PC-3 (cell line): ENCODE results near the gene TENT4B. TPM values are rescaled to one million over a fixed set of nuclear protein-coding genes. Genes with fewer than 3 reads are reported as not detected.

Source experiments
- ATAC-seq: fragments of 200-7000 bp; cut with Tn5 transposase; 2 replicates; pipeline ENCODE4 v1.9.1; 2020; ENCODE audit warnings: mild to moderate bottlenecking, moderate library complexity
- BruUV-seq: library from RNA; stranded (reverse); fragments of 400-500 nt; replicated peaks from 2 replicates; lab custom pipeline; 2021; lab: Mats Ljungman, UMichigan
- CTCF ChIA-PET: fragments of 300-600 bp; sonication (Branson Sonifier 250); formaldehyde crosslinking; loops from one replicate; lab custom pipeline; 2022; ENCODE audit warnings: antibody characterized with exemption; lab: Charles Lee
- POLR2A ChIA-PET: fragments of 300-600 bp; sonication (Branson Sonifier 250); formaldehyde crosslinking; loops from one replicate; lab custom pipeline; 2022; ENCODE audit warnings: antibody characterized with exemption; ENCODE audit not compliant: unreplicated experiment; lab: Charles Lee
- DNase-seq: peaks from one replicate; pipeline ENCODE4 v3.0.0-alpha.2; 2015
- H2AFZ ChIP-seq: fragments of 300-600 bp; sonication (generic); 2 replicates; pipeline ENCODE4 v1.6.0; 2016; ENCODE audit warnings: antibody characterized with exemption, low read length
- H3F3A ChIP-seq: fragments of 300-600 bp; sonication (generic); one replicate; pipeline ENCODE4 v1.6.0; 2017; ENCODE audit warnings: antibody characterized with exemption, low read length, control low read depth, mild to moderate bottlenecking; ENCODE audit not compliant: unreplicated experiment
- H3K27ac ChIP-seq: fragments of 300-600 bp; sonication (generic); 2 replicates; pipeline ENCODE4 v1.5.1; 2016; ENCODE audit warnings: mild to moderate bottlenecking, low read length
- H3K27me3 ChIP-seq: fragments of 300-600 bp; sonication (generic); 2 replicates; pipeline ENCODE4 v1.6.1; 2016; ENCODE audit warnings: low read length, mixed read lengths
- H3K36me3 ChIP-seq: fragments of 300-600 bp; sonication (generic); 2 replicates; pipeline ENCODE4 v1.6.1; 2016; ENCODE audit warnings: low read depth, mixed run types, low read length, mixed read lengths
- H3K4me1 ChIP-seq: fragments of 300-600 bp; sonication (generic); 2 replicates; pipeline ENCODE4 v1.5.1; 2016; ENCODE audit warnings: low read length; ENCODE audit not compliant: insufficient read depth
- H3K4me2 ChIP-seq: fragments of 300-600 bp; sonication (generic); 2 replicates; pipeline ENCODE4 v1.6.0; 2016; ENCODE audit warnings: low read length
- H3K4me3 ChIP-seq: fragments of 300-600 bp; sonication (generic); 2 replicates; pipeline ENCODE4 v1.5.1; 2016; ENCODE audit warnings: mild to moderate bottlenecking, low read length, mixed read lengths
- H3K79me2 ChIP-seq: fragments of 300-600 bp; sonication (generic); 2 replicates; pipeline ENCODE4 v1.6.1; 2017; ENCODE audit warnings: low read length, mixed read lengths
- H3K9ac ChIP-seq: fragments of 300-600 bp; sonication (generic); 2 replicates; pipeline ENCODE4 v1.6.0; 2016; ENCODE audit warnings: mild to moderate bottlenecking, low read length
- H3K9me2 ChIP-seq: fragments of 300-600 bp; sonication (generic); replicated peaks from 2 replicates; pipeline ENCODE4 v1.6.1; 2016; ENCODE audit warnings: mixed run types, low read length, mixed read lengths
- H3K9me3 ChIP-seq: fragments of 300-600 bp; sonication (generic); 2 replicates; pipeline ENCODE4 v1.6.1; 2016; ENCODE audit warnings: low read length, mixed read lengths
- H4K20me1 ChIP-seq: fragments of 300-600 bp; sonication (generic); 2 replicates; pipeline ENCODE4 v1.6.1; 2016; ENCODE audit warnings: low read length, mixed read lengths
- CTCF ChIP-seq: fragments of 300-600 bp; sonication (generic); conservative IDR thresholded peaks from 2 replicates; pipeline ENCODE4 v1.5.1; 2017; ENCODE audit warnings: antibody characterized with exemption, low read depth, mild to moderate bottlenecking, low read length
- EZH2 ChIP-seq: fragments of 300-600 bp; sonication (generic); IDR thresholded peaks from one replicate; pipeline ENCODE4 v1.6.1; 2017; ENCODE audit warnings: antibody characterized with exemption, mild to moderate bottlenecking, low read length; ENCODE audit not compliant: unreplicated experiment
- EZH2phosphoT487 ChIP-seq: fragments of 300-600 bp; sonication (generic); IDR thresholded peaks from 2 replicates; pipeline ENCODE4 v1.6.1; 2018; ENCODE audit warnings: mild to moderate bottlenecking, antibody characterized with exemption, low read length, borderline replicate concordance
- intact Hi-C: fragments of 100-400 bp; cut with micrococcal nuclease; formaldehyde crosslinking; loops from 2 replicates; pipeline ENCODE4 v1.9.0; 2023
- total RNA-seq: library from RNA; depleted of rRNA; stranded (reverse); fragments of >200 nt; gene quantifications from 2 replicates; pipeline ENCODE4 v1.2.3, GENCODE V29; 2014

The TENT4B gene
- total RNA-seq, 1 experiment from 2014 or later = 6.3 TPM

GRCh38 chr16:50270510-50271147 is 117.5 kb downstream of the TENT4B start:
- 0 out of 2 replicates have a peak, but pooled peaks cover 6% of the 10 kb centered on the region for H3K4me1 ChIP-seq
- no peaks in the 10 kb centered on the region for H3K36me3 ChIP-seq
- no peak overlapping the region for H3K27ac ChIP-seq
- TF ChIP-seq EZH2 = no peak
- no peak for TF ChIP-seq EZH2phosphoT487
- no peak for TF ChIP-seq CTCF
- H3F3A ChIP-seq = no peaks in the 10 kb centered on the region
- no peaks in the 10 kb centered on the region for H3K9me2 ChIP-seq
- CTCF ChIA-PET = interaction anchor here (0.6 kb wide), 1 partner anchor 98 kb away, joined by 11 read pairs; the partner anchor contains the start of gene BRD7
- DNase-seq = no peak
- H3K9me3 ChIP-seq = no peaks in the 10 kb centered on the region
- ATAC-seq = no peak
- H3K4me3 ChIP-seq = no peak overlapping the region
- no peaks in the 10 kb centered on the region for H4K20me1 ChIP-seq
- no peak overlapping the region for H3K9ac ChIP-seq
- 0 out of 2 replicates have a peak, but pooled peaks cover 2% of the 10 kb centered on the region for H3K79me2 ChIP-seq
- no peak overlapping the region for H3K4me2 ChIP-seq
- POLR2A ChIA-PET = no interaction called here
- no peaks in the 10 kb centered on the region for H3K27me3 ChIP-seq
- no peak overlapping the region for H2AFZ ChIP-seq
- intact Hi-C loops = no loop called here
- BruUV-seq = no TSS peak

DNA sequence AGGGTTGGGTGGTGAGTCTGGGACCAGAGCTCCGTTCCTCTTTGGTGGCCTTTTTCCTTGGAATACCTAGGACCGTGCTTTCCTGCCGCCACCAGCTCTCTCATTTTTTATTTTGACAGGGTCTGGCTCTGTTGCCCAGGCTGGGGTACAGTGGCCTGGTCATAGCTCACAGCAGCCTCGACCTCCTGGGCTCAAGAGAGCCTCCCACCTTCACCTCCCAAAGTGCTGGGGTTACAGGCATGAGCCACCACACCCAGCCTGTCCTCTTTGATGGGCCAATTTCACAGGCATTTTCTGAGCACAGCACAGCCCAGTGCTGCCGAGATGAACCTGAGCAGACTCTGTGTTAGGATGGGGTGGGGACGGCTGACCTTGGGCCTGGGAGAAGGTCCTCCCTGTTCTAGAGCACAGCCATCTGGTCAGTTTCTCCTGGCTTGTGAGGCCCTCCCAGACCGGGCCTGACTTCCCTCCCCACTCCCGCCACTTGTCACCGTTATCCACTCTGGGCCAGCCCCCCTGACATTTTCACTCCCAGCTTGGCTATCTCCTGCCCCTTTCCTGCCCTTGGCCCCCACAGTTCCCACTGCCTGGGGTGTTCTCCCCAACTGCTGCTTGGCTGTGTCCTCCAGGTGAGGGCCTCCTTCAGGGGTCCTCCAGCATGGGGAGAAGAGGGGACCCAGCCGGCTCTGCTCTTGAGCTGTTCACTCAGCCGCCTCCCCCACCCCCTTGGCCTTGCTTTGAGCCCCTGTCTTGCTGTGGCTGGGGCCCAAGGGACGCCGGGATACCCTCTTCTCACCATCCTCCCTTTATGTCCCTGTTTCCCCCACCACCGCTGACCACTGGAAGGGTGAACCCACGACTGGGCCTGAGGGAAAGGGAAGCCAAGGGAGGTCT is 118.3 kb downstream of the TENT4B start:
- TF ChIP-seq EZH2 = no peak
- ATAC-seq (no peak), DNase-seq (no peak)
- H3K9me2 ChIP-seq = no peaks in the 10 kb centered on the region
- no peak overlapping the region for H3K4me3 ChIP-seq
- POLR2A ChIA-PET = no interaction called here
- intact Hi-C loops = no loop called here
- H3K27me3 ChIP-seq = no peaks in the 10 kb centered on the region
- no TSS peak for BruUV-seq
- H4K20me1 ChIP-seq = no peaks in the 10 kb centered on the region
- no peaks in the 10 kb centered on the region for H3F3A ChIP-seq
- no peak overlapping the region for H3K4me2 ChIP-seq
- no peaks in the 10 kb centered on the region for H3K9me3 ChIP-seq
- CTCF ChIA-PET = no interaction called here
- no peak overlapping the region for H2AFZ ChIP-seq
- H3K36me3 ChIP-seq = no peaks in the 10 kb centered on the region
- H3K9ac ChIP-seq = no peak overlapping the region
- no peak overlapping the region for H3K27ac ChIP-seq
- H3K4me1 ChIP-seq = 0 out of 2 replicates have a peak, but pooled peaks cover 6% of the 10 kb centered on the region
- H3K79me2 ChIP-seq = no peaks in the 10 kb centered on the region

DNA sequence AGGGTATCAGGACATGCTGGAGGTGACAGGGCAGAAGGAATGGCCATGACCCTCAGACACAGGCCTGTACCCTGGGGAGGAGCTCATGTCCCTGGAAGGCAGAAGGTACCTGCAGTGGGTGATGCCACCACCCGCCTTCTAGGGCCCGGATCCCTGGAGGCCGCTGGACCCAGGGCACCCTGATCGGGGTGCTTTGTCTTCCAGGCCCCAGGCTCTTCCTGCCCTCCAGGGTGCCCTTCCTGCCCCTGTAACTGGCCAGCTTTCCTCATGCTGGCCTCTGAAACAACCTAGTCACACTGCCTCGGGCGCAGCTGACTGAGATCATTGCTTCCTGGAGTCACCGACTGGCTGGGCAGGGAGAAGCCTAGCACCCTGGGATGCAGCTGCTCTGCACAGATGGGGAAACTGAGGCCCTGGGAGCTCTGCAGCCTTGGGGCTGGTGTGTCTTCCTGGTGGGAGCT is 119.0 kb downstream of the TENT4B start:
- no peak for DNase-seq
- no peak for ATAC-seq
- CTCF ChIA-PET = no interaction called here

More for the DNA sequence above, 119.0 kb downstream of the TENT4B start:
- H3K9ac ChIP-seq = no peak overlapping the region
- POLR2A ChIA-PET = no interaction called here
- H3K27ac ChIP-seq = no peak overlapping the region
- H3K4me2 ChIP-seq = no peak overlapping the region
- H3K4me3 ChIP-seq = no peak overlapping the region
- no peak overlapping the region for H2AFZ ChIP-seq
- H3K4me1 ChIP-seq = no peaks in the 10 kb centered on the region
- H3K79me2 ChIP-seq = no peaks in the 10 kb centered on the region
- intact Hi-C loops = no loop called here
- H3F3A ChIP-seq = no peaks in the 10 kb centered on the region
- no peak for TF ChIP-seq EZH2phosphoT487
- no peak for TF ChIP-seq CTCF
- TF ChIP-seq EZH2 = no peak
- no peaks in the 10 kb centered on the region for H3K27me3 ChIP-seq
- no peaks in the 10 kb centered on the region for H3K9me3 ChIP-seq
- no peaks in the 10 kb centered on the region for H3K9me2 ChIP-seq
- no peaks in the 10 kb centered on the region for H4K20me1 ChIP-seq
- no TSS peak for BruUV-seq
- H3K36me3 ChIP-seq = no peaks in the 10 kb centered on the region
